Endothelial cell of umbilical vein (primary cell): ENCODE measurements around the gene DAZAP1. TPM values are rescaled to one million over a fixed set of nuclear protein-coding genes. Genes with fewer than 3 reads are reported as not detected.

Experiments used
- BruUV-seq: library from RNA; stranded (reverse); fragments of 400-500 nt; replicated peaks from 2 replicates; lab custom pipeline; 2021; lab: Mats Ljungman, UMichigan
- CTCF ChIA-PET: fragments of 300-600, 350-600 bp; sonication (Branson Sonifier 250); formaldehyde crosslinking; loops from one replicate; lab custom pipeline; 2021; ENCODE audit warnings: antibody characterized with exemption, inconsistent platforms; lab: Charles Lee
- POLR2A ChIA-PET: fragments of 300-600, 350-600 bp; sonication (Branson Sonifier 250); formaldehyde crosslinking; loops from one replicate; lab custom pipeline; 2021; ENCODE audit warnings: antibody characterized with exemption, inconsistent platforms; lab: Charles Lee
- DNase-seq: peaks from one replicate; pipeline ENCODE4 v3.0.0-alpha.2; 2011; ENCODE audit warnings: low read depth, low spot score
- FAIRE-seq: peaks from 2 replicates; lab custom pipeline; 2011; peaks lifted over from hg19 to GRCh38; lab: Jason Lieb, UNC
- H2AFZ ChIP-seq: 2 replicates; pipeline ENCODE4 v1.6.0; 2012; ENCODE audit warnings: low read depth, low read length, control low read depth, inconsistent platforms
- H3K27ac ChIP-seq: 2 replicates; pipeline ENCODE4 v1.5.1; 2011; ENCODE audit warnings: low read depth, mild to moderate bottlenecking, control low read depth, low read length, moderate library complexity; ENCODE audit not compliant: insufficient read depth
- H3K27me3 ChIP-seq, 2 experiments: 2 replicates each; pipeline versions ENCODE4 v1.6.0 to v1.6.1; 2011; ENCODE audit warnings: low read length in 2 of 2, mixed read lengths in 1 of 2; ENCODE audit not compliant: control insufficient read depth in 2 of 2, insufficient read depth in 2 of 2
- H3K36me3 ChIP-seq, 2 experiments: 2 replicates in 1 of 2; 3 replicates in 1 of 2; pipeline ENCODE4 v1.5.1; 2011; ENCODE audit warnings: low read length in 2 of 2, mild to moderate bottlenecking in 1 of 2, moderate library complexity in 1 of 2; ENCODE audit not compliant: control insufficient read depth in 2 of 2, insufficient read depth in 2 of 2; ENCODE audit errors: extremely low read depth in 1 of 2
- H3K4me1 ChIP-seq: 3 replicates; pipeline ENCODE4 v1.5.1; 2011; ENCODE audit warnings: mild to moderate bottlenecking, low read length; ENCODE audit not compliant: control insufficient read depth, insufficient read depth; ENCODE audit errors: extremely low read depth
- H3K4me2 ChIP-seq: 2 replicates; pipeline ENCODE4 v1.6.1; 2011; ENCODE audit warnings: low read length, control low read depth, mixed read lengths; ENCODE audit not compliant: insufficient read depth
- H3K4me3 ChIP-seq, 3 experiments: fragments of 200-600 bp in 1 of 3; sonication (generic), shearing (Covaris generic) in 1 of 3; replicated peaks in 1 of 3; 2 replicates each; pipeline ENCODE4 v1.5.1; 2011 to 2016; ENCODE audit warnings: control low read depth in 3 of 3, low read length in 3 of 3, mild to moderate bottlenecking in 2 of 3, inconsistent platforms in 1 of 3, low read depth in 1 of 3, moderate library complexity in 1 of 3; ENCODE audit not compliant: insufficient read depth in 1 of 3
- H3K79me2 ChIP-seq: 2 replicates; pipeline ENCODE4 v1.6.0; 2012; ENCODE audit warnings: low read length, inconsistent platforms; ENCODE audit not compliant: control insufficient read depth, insufficient read depth
- H3K9ac ChIP-seq: replicated peaks from 2 replicates; pipeline ENCODE3; 2011; ENCODE audit warnings: low read length, control low read depth; ENCODE audit not compliant: insufficient read depth; ENCODE audit errors: extremely low read depth
- H3K9me1 ChIP-seq: replicated peaks from 3 replicates; pipeline ENCODE4 v1.6.0; 2011; ENCODE audit warnings: mild to moderate bottlenecking, low read length; ENCODE audit not compliant: control insufficient read depth, insufficient read depth; ENCODE audit errors: extremely low read depth
- H3K9me3 ChIP-seq: replicated peaks from 2 replicates; pipeline ENCODE4 v1.5.1; 2012; ENCODE audit warnings: low read length, inconsistent platforms; ENCODE audit not compliant: control insufficient read depth, insufficient read depth
- H4K20me1 ChIP-seq: replicated peaks from 2 replicates; pipeline ENCODE3; 2011; ENCODE audit warnings: mild to moderate bottlenecking, low read length; ENCODE audit not compliant: control insufficient read depth, insufficient read depth; ENCODE audit errors: extremely low read depth
- CTCF ChIP-seq, 2 donors: IDR thresholded peaks; 1 replicate in 1 of 2; 2 replicates in 1 of 2; pipeline ENCODE4 v1.5.1; 2011; ENCODE audit warnings: low read length in 2 of 2, mild to moderate bottlenecking in 2 of 2, moderate library complexity in 2 of 2, control low read depth in 1 of 2, inconsistent platforms in 1 of 2, low read depth in 1 of 2; ENCODE audit not compliant: insufficient read depth in 1 of 2; ENCODE audit errors: extremely low read depth in 1 of 2
- EZH2 ChIP-seq: IDR thresholded peaks from 2 replicates; pipeline ENCODE4 v1.6.1; 2012; ENCODE audit warnings: borderline replicate concordance, low read depth, mild to moderate bottlenecking, moderate library complexity, low read length, inconsistent platforms; ENCODE audit not compliant: severe bottlenecking
- FOS ChIP-seq: IDR thresholded peaks from 2 replicates; pipeline ENCODE4 v1.6.1; 2011; ENCODE audit warnings: mild to moderate bottlenecking, low read length, moderate library complexity, borderline replicate concordance; ENCODE audit not compliant: insufficient read depth
- GATA2 ChIP-seq: IDR thresholded peaks from 2 replicates; pipeline ENCODE4 v1.7.0; 2011; ENCODE audit warnings: low read depth, mild to moderate bottlenecking, moderate library complexity, mixed read lengths, low read length; ENCODE audit not compliant: insufficient read length, insufficient read depth
- JUN ChIP-seq: IDR thresholded peaks from 2 replicates; pipeline ENCODE4 v1.6.1; 2011; ENCODE audit warnings: borderline replicate concordance, low read depth; ENCODE audit not compliant: insufficient read length, insufficient read depth
- MAX ChIP-seq: IDR thresholded peaks from 2 replicates; pipeline ENCODE4 v1.6.1; 2011; ENCODE audit not compliant: insufficient read depth, insufficient read length
- MYC ChIP-seq: IDR thresholded peaks from one replicate; pipeline ENCODE4 v1.6.1; 2011; ENCODE audit warnings: mild to moderate bottlenecking, low read depth, low read length
- POLR2A ChIP-seq: IDR thresholded peaks from 2 replicates; pipeline ENCODE4 v1.6.1; 2012; ENCODE audit warnings: low read depth, mild to moderate bottlenecking, control low read depth, low read length
- POLR2AphosphoS5 ChIP-seq: IDR thresholded peaks from 2 replicates; pipeline ENCODE4 v1.6.1; 2012; ENCODE audit warnings: low read depth, mild to moderate bottlenecking, control low read depth, low read length, moderate library complexity; ENCODE audit not compliant: insufficient read depth
- dilution Hi-C: fragments of 300-500 bp; cut with MboI; formaldehyde crosslinking; loops from one replicate; pipeline ENCODE4 v1.15.0; 2019; ENCODE audit warnings: low sequenced_read_pairs; ENCODE audit not compliant: extremely low pct_ligation_motif_present
- intact Hi-C: fragments of 100-400 bp; cut with micrococcal nuclease; formaldehyde crosslinking; loops from one replicate; pipeline ENCODE4 v1.10.0; 2022
- polyA plus RNA-seq, 4 experiments: library from polyadenylated mRNA; depleted of rRNA in 3 of 4; stranded (reverse) in 3 of 4; unstranded in 1 of 4; fragments of >200 nt; gene quantifications; 2 replicates each; pipeline versions ENCODE4 v1.2.1 to v1.2.3, GENCODE V29; 2011 to 2012; ENCODE audit warnings: missing spikeins in 1 of 4
- total RNA-seq: library from RNA; stranded (reverse); gene quantifications from 2 replicates; pipeline ENCODE4 v1.2.3, GENCODE V29; 2021

DAZAP1 gene
- total and polyA plus RNA-seq, 2 donors (not counting 3 experiments of a cell fraction or from before 2014, with no cell fraction given): 50.1 to 187 TPM

- Histone ChIP-seq H4K20me1 (no peaks in the 10 kb centered on the region), H3K36me3 (peaks cover 3 to 40% of the 10 kb centered on the region in 2 experiments), H3K27me3 (no peaks in the 10 kb centered on the region), H3K79me2 (no peaks in the 10 kb centered on the region), H3K9ac (no peak overlapping the region), H3K9me1 (no peaks in the 10 kb centered on the region), H2AFZ (no peak overlapping the region), H3K4me2 (no peak overlapping the region), H3K4me1 (peaks cover 7% of the 10 kb centered on the region), H3K9me3 (no peaks in the 10 kb centered on the region), H3K27ac (no peak overlapping the region), H3K4me3 (no peak overlapping the region)
- intact Hi-C loops (no loop called here), dilution Hi-C loops (no loop called here)
- DNase-seq: no peak
- BruUV-seq: no TSS peak
- no peak for FAIRE-seq
- no peak for TF ChIP-seq POLR2A
- no peak for TF ChIP-seq CTCF (IDR thresholded peaks at IDR 0.05; ENCODE audit: extremely low read depth in 1 of 2, insufficient read depth in 1 of 2, low read depth in 1 of 2, low read length in 2 of 2)
- no peak for TF ChIP-seq FOS
- TF ChIP-seq MAX: no peak
- TF ChIP-seq MYC: no peak
- no peak for TF ChIP-seq GATA2
- no peak for TF ChIP-seq EZH2
- TF ChIP-seq JUN: no peak
- TF ChIP-seq POLR2AphosphoS5: no peak
- ChIA-PET CTCF (interaction anchor here (1.3 kb wide), 1 partner anchor 10 kb away, joined by 3 read pairs; no protein-coding TSS in a partner anchor), POLR2A (no interaction called here)
Measured at GRCh38 chr19:1366296-1366695, 41.1 kb upstream of the DAZAP1 start.
